ENCODE data around the gene ZNF121. TPM values are rescaled to one million over a fixed set of nuclear protein-coding genes. Genes with fewer than 3 reads are reported as not detected.

ZNF121 gene
- total RNA-seq, result 47.3 TPM

DNA sequence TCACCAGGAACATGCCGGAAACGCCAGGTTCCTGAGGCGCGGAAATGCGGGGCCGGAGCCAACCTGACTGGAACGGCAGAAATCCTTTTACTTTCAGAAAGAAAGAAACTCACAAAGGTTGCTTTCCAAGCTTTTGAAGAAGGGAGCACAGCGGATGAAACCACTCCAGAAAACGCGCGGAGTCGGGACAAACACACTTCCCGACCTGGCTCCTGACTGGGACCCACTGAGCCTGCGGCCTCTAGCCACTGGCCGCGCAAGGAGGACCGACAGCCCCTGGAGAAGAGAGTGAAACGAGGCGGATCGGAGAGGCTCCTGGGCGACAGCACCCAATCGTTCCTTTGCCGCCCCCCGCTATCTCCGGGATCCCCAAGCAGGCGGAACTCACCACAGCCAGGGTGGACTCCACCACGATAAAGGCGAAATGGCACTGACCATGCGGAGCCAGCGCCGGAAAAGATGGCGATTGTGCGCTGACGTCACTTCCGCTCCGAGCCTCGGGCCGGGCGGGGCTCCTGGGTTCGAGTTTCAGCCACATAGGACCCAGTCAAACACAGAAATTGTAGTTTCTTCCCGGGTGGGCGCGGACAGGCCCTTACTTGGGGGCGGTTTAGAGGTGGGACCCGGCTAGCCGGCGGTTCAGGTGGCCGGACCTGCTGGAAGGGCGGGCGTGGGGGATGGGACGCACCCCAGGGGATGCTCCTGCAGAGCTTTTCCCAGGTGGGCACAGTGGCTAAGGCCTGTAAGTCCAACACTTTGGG is at the start of gene ZNF121:
ZNF121 (minus strand) TSS at position 432 of the 761 bp plus-strand sequence. CDS start 16,407 bp downstream, outside the sequence.

GRCh38 chr19:9621156-9622037 is 37.1 kb upstream of the ZNF121 start, which contains the start of gene ZNF561:
ZNF561 (minus strand) TSS chr19:9621232; CDS start chr19:9619456, 1,776 bp downstream.

DNA sequence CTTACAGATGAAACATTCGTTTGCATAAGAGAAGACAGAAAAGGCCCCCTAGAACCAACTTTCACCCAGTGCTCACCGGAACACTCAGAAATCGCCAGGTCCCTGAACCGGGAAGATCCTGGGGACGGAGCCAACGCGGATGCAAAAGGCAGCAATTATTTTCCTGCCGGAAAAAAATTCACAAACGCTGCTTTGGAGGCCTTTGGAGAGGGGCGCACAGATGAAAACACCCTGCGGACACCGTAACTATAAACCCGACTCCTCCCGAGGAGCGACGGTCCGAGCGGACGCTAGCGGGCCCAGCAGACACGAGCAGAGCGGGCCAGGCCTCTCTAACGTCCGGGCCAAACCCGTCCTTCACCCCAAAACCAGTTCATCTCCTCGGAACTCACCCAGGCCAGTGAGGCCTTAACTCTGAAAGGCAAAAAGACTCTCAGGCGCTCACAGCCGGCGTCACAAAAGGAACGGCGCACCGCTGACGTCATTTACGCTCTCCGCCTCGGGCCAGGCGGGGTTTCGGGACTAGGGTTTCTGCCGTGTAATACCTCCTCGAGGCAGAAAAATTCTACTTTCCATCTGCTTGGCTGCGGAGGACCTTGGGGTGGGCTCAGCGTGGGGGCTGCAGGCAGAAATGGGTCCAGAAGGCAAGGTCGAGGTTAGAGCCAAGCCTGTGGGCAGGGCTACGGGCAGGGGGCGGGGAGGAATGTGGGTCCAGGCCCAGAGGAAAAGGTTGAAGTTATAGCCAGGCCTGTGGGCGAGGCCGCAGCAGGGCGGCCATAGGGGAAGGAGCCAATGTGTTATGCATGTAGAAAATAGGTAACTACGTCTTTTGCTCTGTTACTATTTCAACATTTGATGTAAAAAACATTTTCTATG is 45.9 kb downstream of the ZNF121 start, which contains the start of gene ZNF426:
ZNF426 (minus strand) TSS at position 463 of the 876 bp plus-strand sequence. CDS start 2,413 bp downstream, outside the sequence.

Other genes with a start within 250 kb of the ZNF121 start
- gene ZNF177, start 221.5 kb downstream of the ZNF121 start, total RNA-seq, result 7.1 TPM
- gene ZNF266, start 148.9 kb downstream of the ZNF121 start, total RNA-seq, result 21.4 TPM
- gene ZNF560, start 85.9 kb downstream of the ZNF121 start, total RNA-seq, result not detected
- 21.9 TPM for gene ZNF426, start 45.9 kb downstream of the ZNF121 start, total RNA-seq
- gene ZNF561, start 36.7 kb upstream of the ZNF121 start, total RNA-seq, result 42.0 TPM
- gene ZNF562, start 90.6 kb upstream of the ZNF121 start, total RNA-seq, result 35.2 TPM
- gene ZNF846, start 184.2 kb upstream of the ZNF121 start, total RNA-seq, result 34.4 TPM
- 29.4 TPM for gene FBXL12, start 234.6 kb upstream of the ZNF121 start, total RNA-seq
- 91.3 TPM for gene UBL5, start 243.4 kb upstream of the ZNF121 start, total RNA-seq